NCI-H345 treated with DMSO at 0.1 percent for 48 hours (cell line): ENCODE data around the gene BRCA2.
A peak's percentile ranks its signal among the peaks of the same experiment; 100 is the strongest.

Experiments
- DNase-seq: peaks from one replicate; lab custom pipeline; 2025; ENCODE audit not compliant: unreplicated experiment; lab: John Stamatoyannopoulos, UW

The BRCA2 gene

DNA sequence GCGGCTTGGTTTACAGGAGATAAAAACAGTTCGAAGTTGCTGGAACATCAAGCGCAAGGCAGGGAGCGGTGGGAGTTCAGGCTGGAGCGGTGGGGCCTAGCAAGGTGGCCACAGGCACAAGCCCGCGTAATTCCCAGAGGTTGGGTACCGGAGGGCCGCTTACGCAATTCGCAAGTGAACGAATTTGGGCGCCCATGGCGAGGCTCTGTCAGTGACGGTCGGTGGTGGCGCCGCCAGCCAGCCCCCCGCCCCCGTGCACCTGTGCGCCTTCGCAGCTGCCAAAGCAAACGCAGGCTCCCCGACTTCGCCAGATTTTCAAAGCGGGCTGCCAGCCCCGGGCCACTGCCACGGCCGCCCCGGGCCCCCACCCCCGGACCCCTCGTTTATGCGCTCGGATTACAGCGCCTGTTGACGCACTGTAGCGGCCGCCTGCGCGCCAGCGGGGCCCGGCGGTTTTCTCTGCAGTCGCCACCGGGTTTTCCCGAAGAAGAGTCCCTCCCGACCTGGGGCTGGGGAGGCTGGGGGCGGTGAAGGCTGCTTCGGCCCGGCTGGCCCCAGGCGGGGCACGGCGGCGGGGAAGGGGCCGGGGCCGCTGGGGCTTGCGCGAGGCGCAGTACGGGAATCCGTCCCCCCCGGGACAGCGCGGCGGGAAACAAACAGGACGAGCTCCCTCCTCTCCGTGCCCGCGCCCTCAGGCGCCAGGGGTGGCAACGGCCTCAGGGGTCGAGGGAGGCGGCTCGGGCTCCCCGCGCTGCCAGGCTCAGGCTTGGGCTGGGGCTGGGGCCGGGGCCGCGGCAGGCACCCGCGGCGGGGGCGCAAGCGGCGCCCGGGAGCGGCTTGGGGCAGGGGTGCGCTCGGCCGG lies 111.9 kb downstream of the BRCA2 start:
- DNase-seq: peak; percentile 16

DNA sequence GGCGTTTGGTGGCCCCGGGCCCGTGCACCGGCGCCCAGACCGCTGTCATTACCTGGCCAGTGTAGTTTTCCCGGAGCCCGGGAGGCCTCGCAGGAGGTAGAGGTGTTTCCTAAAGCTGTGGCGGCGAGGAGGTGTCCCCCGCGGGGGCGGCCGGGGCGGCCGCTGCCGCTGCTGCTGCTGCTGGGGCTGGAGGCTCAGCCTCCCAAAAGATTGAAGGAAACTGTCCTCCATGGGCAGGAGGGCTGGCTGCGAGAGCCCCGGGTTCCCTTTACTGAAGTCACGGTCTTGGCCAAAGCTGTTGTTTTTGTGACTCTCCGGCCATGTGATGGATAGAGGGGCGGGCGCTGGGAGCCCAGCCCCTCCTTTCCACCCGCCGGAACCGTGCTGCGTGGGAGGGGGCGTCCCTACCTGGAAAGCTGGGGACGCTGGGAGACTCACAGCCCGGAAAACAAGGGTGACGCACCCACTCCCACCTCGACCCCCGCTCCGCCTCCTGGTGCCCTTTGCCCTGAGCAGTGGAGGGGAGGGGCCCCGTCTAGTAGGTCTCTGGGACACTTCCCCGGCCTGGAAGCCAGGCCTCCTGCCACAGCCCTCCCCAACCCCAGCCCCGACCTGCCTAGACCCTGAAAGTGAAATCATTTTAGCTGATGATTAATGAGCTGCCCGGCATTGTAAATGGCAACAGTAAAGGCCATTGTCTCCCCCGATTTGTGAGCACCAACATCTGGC lies 112.7 kb downstream of the BRCA2 start, which contains the start of gene N4BP2L1:
N4BP2L1 (minus strand) TSS at position 279 of the 729 bp plus-strand sequence; CDS start at position 231, 48 bp downstream.
- peak; percentile 2 for DNase-seq

DNA sequence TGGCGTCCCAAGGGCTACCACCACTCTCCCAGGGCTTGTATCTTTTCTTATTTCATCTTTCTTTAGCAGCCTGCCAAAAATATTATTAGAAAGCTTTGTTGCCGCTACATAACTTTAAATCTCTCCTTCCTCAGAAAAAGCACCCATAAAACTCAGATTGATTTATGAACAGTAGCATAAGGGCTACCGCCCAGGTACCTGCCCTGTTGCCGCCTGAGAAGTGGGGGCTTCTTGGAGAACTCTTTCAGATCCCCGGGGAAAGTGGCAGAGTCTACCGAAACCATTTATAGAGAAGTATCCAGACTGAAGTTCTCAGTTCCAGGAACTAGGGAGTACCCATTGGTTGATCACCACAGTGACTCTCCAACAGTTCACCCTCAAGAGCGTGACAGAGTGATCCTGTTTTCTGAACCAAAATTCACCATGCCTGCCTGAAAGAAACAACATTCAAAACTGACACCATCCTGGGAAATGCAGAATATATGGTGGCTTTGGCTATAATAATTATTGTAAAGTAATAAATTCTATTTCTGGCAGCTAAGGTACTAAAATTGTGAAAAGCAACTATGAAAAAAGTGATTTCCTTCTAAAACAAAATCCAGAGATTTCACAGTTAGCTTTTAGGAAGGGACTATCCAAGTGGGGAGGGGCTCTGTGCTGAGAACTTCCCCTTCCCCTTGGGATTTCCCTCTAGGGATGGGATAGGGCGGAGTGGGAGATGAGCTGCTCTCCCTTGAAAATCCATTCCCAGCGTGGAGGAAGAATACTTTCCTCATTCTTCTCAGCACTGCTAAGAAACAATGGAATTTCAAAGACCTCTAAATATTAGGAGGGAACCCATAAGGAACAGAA lies 113.5 kb downstream of the BRCA2 start:
- DNase-seq: no peak

DNA sequence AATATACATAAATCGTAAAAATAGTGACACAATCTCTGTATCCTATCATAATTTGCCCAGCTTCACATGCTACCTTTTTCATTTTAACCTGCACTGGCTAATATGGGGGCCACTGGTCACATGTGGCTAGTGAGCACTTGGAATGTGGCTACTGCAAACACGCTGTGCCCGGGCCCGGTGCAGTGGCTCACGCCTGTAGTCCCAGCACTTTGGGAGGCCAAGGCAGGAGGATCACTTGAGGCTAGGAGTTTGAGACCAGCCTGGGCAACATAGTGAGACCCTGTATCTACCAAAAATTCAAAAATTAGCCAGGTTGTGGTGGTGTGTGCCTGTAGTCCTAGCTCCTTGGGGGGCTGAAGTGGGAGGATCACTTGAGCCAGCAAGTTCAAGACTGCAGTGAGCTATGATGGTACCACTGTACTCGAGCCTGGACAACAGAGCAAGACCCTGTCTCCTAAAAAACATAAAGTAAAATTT lies 114.2 kb downstream of the BRCA2 start:
- DNase-seq: no peak

DNA sequence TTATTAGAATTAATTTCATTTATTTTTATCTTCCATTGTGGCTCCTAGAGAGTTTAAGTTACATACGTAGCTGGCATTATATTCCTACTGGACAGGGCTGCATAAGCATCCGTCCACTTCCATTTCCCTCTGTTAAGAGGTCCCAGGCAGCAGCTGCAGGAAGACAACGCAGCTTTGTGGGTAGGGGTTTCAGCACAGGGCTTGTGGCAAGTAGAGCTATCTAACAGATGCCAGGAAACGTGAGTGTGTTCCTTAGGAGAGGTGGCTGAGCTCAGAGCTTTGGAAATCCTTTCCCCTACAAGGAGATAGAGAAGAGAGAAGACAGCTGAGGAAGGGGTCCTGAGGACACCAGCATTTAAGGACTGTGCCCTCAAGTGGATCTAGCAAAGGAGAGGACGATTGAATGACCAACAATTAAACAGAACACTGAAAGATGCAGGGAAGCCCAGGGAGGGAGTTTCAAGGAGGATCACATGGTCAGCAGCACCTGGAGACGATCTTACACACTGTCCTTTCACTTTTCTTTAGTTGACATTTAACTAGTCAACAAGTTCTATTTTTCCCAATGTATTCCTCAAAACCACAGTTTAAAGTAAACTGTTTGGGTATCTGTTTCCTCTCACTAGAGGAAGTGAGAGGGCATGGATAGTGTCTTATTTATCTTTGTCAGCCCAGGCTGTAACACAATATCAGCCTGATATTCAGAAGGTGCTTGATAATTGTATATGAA lies 114.9 kb downstream of the BRCA2 start:
- no peak for DNase-seq

DNA sequence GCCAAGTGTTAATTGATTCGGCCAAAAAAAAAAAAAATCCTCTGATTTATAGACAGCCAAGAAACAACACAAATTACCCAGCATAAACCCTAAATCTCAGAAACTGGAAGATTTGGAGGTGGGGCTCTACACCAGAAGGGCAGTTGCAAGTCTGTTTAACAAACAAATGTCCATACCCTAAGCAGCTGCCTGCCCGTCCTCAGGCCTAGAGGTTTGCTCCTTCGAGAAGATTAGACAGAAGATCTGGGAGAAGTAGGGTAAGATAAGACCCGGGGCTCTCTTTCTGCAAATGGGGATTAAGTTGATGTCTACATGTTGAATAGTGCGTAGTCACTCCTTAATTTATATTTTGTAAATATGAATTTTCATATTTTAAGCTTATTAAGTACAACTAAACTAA lies 116.1 kb downstream of the BRCA2 start:
- no peak for DNase-seq

DNA sequence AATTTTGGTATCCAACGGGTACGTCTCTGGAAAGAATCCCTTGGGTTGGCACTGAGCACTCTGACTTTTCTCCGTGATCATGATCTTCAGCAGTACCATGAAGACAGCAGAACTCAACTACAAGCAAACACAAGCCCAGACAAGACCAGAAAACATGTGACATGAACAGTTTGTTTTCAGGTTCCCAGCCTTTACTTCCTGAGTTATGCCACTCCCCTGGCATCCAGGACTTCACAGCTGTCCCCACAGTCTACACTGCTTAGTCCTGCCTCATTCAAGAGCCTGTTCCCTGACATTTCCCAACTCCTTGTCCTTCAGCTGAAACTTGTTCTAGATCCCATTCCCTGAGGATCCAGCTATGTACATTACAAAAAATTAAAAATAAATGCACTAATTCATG lies 117.5 kb downstream of the BRCA2 start:
- DNase-seq: no peak

DNA sequence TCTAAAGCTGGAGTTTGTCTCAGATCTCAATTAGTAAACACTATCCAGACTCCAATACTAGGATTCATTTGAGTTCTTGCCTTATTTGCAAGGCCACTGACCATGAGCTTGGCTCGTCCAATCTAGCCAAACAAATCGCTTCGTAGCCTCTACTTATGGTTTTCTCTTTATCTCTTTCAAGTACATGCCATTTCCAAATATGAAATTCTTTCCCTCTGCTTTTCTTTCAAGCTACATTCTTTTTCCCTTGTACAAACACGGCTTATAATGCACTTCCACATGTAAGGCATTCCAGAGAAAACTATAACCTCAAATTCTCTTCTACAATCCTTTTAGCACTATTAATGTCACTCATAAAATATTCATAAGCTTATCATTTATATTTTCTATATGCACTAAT lies 123.6 kb downstream of the BRCA2 start:
- no peak for DNase-seq

DNA sequence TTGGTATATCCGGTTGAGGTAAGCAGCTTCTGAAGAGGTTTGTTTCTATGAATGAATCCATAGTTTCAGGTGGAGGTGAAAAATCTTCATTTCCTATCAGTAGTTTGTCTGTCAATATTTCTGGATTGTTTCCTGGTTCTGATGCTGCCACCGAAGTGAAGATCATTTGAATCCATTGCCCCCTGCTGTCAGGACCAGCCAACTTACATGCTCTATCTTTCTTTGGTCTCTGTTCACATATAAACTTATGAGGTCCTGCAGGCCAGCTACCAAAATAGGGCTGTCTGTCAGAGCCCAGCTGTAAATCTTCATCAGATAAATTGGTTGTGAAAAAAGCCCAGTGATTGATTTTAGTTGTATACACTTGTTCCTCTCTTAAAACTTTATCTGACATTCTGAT lies 127.8 kb downstream of the BRCA2 start:
- DNase-seq: no peak

DNA sequence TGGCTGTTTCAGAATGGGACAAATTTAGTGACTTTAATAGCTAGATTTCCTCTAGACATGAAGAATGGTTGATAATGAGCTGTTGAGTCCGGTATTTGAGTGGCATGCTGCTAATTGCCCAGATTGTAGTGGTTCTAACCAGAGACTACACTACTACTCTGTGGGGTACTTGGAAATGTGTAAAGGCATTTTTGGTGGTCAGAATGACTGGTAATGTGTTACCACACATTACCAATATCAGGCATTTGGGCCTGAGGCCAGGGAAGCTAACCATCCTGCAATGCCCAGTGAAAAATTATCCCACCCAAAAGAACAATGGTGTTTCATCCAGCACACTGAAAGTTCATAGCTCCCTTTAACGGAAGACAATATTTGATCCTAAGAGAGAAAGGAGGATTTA lies 130.2 kb downstream of the BRCA2 start:
- no peak for DNase-seq

DNA sequence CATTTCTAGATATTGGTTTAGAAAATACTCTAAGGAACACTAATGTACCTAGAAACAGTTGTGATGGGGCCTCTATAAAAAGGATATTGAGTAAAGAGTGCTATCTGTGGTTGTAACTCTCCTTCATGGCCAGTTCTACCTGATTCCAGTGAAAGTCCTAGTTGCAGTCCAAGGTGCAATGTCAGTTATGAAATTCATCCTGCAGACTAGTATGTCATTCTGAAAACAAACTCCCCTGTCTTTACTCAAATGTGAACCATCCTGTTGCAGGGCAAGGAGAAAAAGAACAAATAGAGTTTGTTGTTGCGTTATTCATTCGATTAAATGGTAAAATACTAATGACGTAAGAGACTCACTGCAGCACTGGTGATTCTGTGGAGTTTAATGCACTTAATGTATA lies 130.9 kb downstream of the BRCA2 start:
- DNase-seq: no peak

DNA sequence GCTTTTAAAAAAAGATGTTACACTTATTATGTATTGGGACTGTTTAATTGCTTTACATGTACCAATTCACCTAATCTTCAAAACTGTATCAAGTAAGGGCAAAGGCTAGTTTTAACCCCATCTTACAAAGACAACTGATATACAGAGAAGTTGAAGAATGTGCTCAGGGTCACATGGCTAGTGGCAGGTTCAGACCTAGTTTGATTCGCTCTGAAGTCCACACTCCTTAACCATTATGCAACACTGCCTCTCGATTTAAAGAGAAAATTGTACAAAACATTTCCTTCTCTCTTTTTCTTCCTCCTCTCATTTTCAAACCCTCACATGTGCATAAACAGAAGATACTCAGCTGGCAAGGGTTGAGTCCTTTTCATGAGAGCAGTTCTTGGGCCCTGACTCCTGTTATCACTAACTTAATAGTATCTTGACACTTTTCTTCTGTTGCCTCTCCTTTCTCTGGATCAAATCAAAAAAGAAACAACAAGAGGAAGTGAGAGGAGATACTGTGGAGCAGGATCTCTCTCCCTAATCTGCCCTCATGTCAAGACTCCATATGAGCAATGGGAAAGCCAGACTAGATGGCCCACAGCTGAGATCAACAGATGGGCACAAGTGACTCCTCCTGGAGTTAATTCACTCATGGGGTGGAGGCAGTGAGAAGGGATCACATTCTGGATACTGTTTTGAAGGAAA lies 131.6 kb downstream of the BRCA2 start:
- no peak for DNase-seq

DNA sequence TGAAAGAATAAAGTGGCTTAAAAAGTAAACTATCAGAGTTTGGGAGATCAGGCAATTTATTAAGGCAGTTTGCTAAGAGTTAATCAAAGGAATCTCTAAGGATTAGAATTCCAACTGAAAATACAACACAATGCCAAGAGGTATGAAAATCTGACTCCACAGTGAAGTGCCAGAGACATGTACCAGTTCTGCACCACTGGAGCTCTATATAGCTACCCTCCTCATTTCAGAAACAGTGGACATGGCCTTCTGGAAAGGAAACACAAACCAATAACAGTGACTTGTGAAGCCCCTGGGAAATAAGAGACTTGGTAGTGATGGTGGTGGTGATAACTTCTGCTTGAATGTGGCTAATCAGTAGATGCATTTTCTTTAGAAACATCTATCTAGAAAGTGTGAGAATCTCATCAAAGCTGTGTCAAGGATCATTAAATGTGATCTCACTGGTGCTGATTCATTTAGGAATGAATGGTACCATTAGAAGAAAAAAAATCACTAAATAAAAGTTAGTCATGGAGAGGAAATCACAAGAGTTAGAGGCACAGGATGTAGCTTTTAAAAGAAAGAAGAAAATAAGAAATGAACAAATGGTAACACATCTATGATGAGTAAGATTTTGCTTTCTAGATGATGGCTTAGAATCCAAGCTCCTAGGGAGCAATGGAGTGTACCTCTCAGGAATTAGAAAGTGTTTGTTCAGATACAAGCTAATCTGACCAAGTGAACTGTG lies 132.8 kb downstream of the BRCA2 start:
- no peak for DNase-seq

DNA sequence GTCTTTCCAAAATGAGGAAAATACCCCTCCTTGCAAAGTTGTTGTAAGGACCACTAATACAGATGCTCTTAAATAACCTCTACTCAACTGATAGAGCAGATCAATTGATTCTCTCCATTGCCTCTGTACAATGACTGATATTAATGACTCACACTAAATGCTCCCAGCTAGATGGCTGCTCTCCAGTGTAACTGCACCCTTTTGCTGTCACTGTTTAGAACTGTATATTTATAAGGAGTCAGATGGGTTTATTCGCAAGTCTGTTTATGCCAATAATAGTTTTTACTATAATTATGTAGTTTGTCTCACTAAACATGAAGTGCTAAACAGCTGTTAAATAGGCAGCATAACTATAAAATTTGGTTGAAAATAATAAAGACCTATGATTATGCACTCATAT lies 133.7 kb downstream of the BRCA2 start:
- DNase-seq: no peak
